K562 (cell line): ENCODE measurements around the gene PPT1. TPM values are rescaled to one million over a fixed set of nuclear protein-coding genes. Genes with fewer than 3 reads are reported as not detected.

Experiments
- ATF7 ChIP-seq: fragments of 450-650 bp; IDR thresholded peaks from 2 replicates; pipeline ENCODE4 v1.7.1; 2014; ENCODE audit warnings: mild to moderate bottlenecking, moderate library complexity
- CREM ChIP-seq: IDR thresholded peaks from 2 replicates; pipeline ENCODE4 v1.6.1; 2014; ENCODE audit warnings: antibody characterized with exemption, low read depth
- CTBP1 ChIP-seq: fragments of 450-650 bp; IDR thresholded peaks from 2 replicates; pipeline ENCODE4 v1.6.1; 2016; ENCODE audit warnings: borderline replicate concordance
- DMBX1 ChIP-seq: fragments of 250-450 bp; sonication (Bioruptor Pico); IDR thresholded peaks from 2 replicates; pipeline ENCODE4 v1.8.0; 2022; ENCODE audit warnings: inconsistent platforms, mild to moderate bottlenecking, moderate library complexity, borderline replicate concordance
- ESRRA ChIP-seq: fragments of 450-650 bp; IDR thresholded peaks from 2 replicates; pipeline ENCODE4 v1.6.1; 2014; ENCODE audit warnings: low read depth, mild to moderate bottlenecking, moderate library complexity, borderline replicate concordance
- ETV5 ChIP-seq: sonication (generic); formaldehyde crosslinking; IDR thresholded peaks from 2 replicates; pipeline ENCODE4 v1.4.0; 2020; ENCODE audit warnings: low read depth, mild to moderate bottlenecking, missing genetic modification reagents
- FOSL1 ChIP-seq: fragments of 200-800 bp; sonication (Bioruptor generic); conservative IDR thresholded peaks from 2 replicates; pipeline ENCODE4 v1.6.1; 2016; ENCODE audit warnings: missing genetic modification characterization, missing compliant biosample characterization
- FOXA3 ChIP-seq, 2 experiments: fragments of 450-650 bp in 1 of 2; sonication (generic) in 1 of 2; formaldehyde crosslinking; IDR thresholded peaks in 1 of 2; conservative IDR thresholded peaks in 1 of 2; 2 replicates each; pipeline versions ENCODE4 v1.4.0 to v1.8.0; 2020 to 2022; ENCODE audit warnings: mild to moderate bottlenecking in 2 of 2, missing genetic modification reagents in 1 of 2
- HDAC1 ChIP-seq, 2 experiments: fragments of 450-650 bp; IDR thresholded peaks; 2 replicates each; pipeline ENCODE4 v1.6.1; 2016 to 2017; ENCODE audit warnings: inconsistent platforms in 1 of 2, mild to moderate bottlenecking in 1 of 2, moderate library complexity in 1 of 2
- HDAC3 ChIP-seq: fragments of 450-650 bp; IDR thresholded peaks from 2 replicates; pipeline ENCODE4 v1.6.1; 2018; ENCODE audit warnings: borderline replicate concordance, mild to moderate bottlenecking, moderate library complexity; ENCODE audit not compliant: partially characterized antibody
- LEF1 ChIP-seq: fragments of 450-650 bp; IDR thresholded peaks from 2 replicates; pipeline ENCODE4 v1.6.1; 2016; ENCODE audit warnings: mild to moderate bottlenecking
- MAFK ChIP-seq: IDR thresholded peaks from 2 replicates; pipeline ENCODE4 v1.6.1; 2011; ENCODE audit warnings: low read length, improper control_type of control experiment
- MYNN ChIP-seq, 2 experiments: sonication (generic); formaldehyde crosslinking in 1 of 2; IDR thresholded peaks; 2 replicates each; pipeline versions ENCODE4 v1.5.0 to v1.6.1; 2016 to 2020; ENCODE audit warnings: antibody characterized with exemption in 1 of 2, missing genetic modification reagents in 1 of 2
- PML ChIP-seq: IDR thresholded peaks from 2 replicates; pipeline ENCODE4 v1.6.1; 2012; ENCODE audit warnings: low read length, inconsistent platforms
- RCOR1 ChIP-seq, 2 experiments: IDR thresholded peaks; 2 replicates each; pipeline ENCODE4 v1.6.1; 2012; ENCODE audit warnings: low read depth in 2 of 2, low read length in 2 of 2, borderline replicate concordance in 1 of 2, improper control_type of control experiment in 1 of 2
- SMARCE1 ChIP-seq: fragments of 450-650 bp; IDR thresholded peaks from 2 replicates; pipeline ENCODE4 v1.7.1; 2016; ENCODE audit warnings: mild to moderate bottlenecking
- SOX6 ChIP-seq: fragments of 450-650 bp; IDR thresholded peaks from 2 replicates; pipeline ENCODE4 v1.6.1; 2014; ENCODE audit warnings: mild to moderate bottlenecking
- ZEB2 ChIP-seq: fragments of 450-650 bp; IDR thresholded peaks from 2 replicates; pipeline ENCODE4 v1.6.1; 2016
- ZFP36 ChIP-seq: fragments of 150-350 bp; IDR thresholded peaks from 2 replicates; pipeline ENCODE4 v1.6.1; 2018; ENCODE audit warnings: low read length, low read depth; ENCODE audit not compliant: partially characterized antibody
- polyA plus RNA-seq, 8 experiments: library from polyadenylated mRNA; depleted of rRNA in 4 of 8; stranded (reverse) in 5 of 8; unstranded in 3 of 8; fragments of >200 nt; fragmentation: Nextera tagmentation in 2 of 8; fragmentation: Illumina TruSeq in 1 of 8; extraction: Ambion mirVana in 2 of 8; extraction: Trizol in 1 of 8; gene quantifications; 2 replicates each; pipeline versions ENCODE4 v1.2.1 to v1.2.3, GENCODE V29; 2011 to 2014; ENCODE audit warnings: inconsistent platforms in 1 of 8, missing spikeins in 1 of 8
- total RNA-seq, 7 experiments: library from RNA; depleted of rRNA in 6 of 7; stranded (reverse); fragments of >200 nt in 6 of 7; fragmentation: Illumina TruSeq in 2 of 7; extraction: Trizol in 2 of 7; gene quantifications; 2 replicates each; pipeline versions ENCODE4 v1.2.1 to v1.2.3, GENCODE V29; 2011 to 2021; ENCODE audit warnings: low replicate concordance in 1 of 7
- TF ChIP-seq, protein P1 (sequence below): sonication (generic); formaldehyde crosslinking; IDR thresholded peaks from 2 replicates; pipeline ENCODE4 v1.8.1; 2023; ENCODE audit warnings: mild to moderate bottlenecking, missing genetic modification reagents
- TF ChIP-seq, protein P2 (sequence below): fragments of 250-450 bp; sonication (Bioruptor Pico); IDR thresholded peaks from 2 replicates; pipeline ENCODE4 v1.5.0; 2021; ENCODE audit warnings: mild to moderate bottlenecking, borderline replicate concordance
- TF ChIP-seq, protein P3 (sequence below): fragments of 250-450 bp; sonication (Bioruptor Pico); IDR thresholded peaks from 2 replicates; pipeline ENCODE4 v1.8.0; 2021; ENCODE audit warnings: moderate library complexity, mild to moderate bottlenecking, inconsistent platforms

Gene PPT1
- total and polyA plus RNA-seq, 9 of the 15 experiments (the other 6 are each of a cell fraction or from before 2014, with no cell fraction given): 72.2 to 285 (median 143) TPM

GRCh38 chr1:40036574-40036973 is 60.5 kb downstream of the PPT1 start (continued):
- TF ChIP-seq HDAC3: peak; percentile 33
- peak; percentile 15; the same call in 1 of the 2 replicates for TF ChIP-seq MAFK
- peak; percentile 68; the same call in 1 of the 2 replicates for TF ChIP-seq CTBP1
- TF ChIP-seq FOSL1 (tag): peak; percentile 81
- peak; percentile 25; the same call in 1 of the 2 replicates for TF ChIP-seq ESRRA
- peak; percentile 31; the same call in 1 of the 2 replicates for TF ChIP-seq ZEB2
- TF ChIP-seq, protein P1, sequence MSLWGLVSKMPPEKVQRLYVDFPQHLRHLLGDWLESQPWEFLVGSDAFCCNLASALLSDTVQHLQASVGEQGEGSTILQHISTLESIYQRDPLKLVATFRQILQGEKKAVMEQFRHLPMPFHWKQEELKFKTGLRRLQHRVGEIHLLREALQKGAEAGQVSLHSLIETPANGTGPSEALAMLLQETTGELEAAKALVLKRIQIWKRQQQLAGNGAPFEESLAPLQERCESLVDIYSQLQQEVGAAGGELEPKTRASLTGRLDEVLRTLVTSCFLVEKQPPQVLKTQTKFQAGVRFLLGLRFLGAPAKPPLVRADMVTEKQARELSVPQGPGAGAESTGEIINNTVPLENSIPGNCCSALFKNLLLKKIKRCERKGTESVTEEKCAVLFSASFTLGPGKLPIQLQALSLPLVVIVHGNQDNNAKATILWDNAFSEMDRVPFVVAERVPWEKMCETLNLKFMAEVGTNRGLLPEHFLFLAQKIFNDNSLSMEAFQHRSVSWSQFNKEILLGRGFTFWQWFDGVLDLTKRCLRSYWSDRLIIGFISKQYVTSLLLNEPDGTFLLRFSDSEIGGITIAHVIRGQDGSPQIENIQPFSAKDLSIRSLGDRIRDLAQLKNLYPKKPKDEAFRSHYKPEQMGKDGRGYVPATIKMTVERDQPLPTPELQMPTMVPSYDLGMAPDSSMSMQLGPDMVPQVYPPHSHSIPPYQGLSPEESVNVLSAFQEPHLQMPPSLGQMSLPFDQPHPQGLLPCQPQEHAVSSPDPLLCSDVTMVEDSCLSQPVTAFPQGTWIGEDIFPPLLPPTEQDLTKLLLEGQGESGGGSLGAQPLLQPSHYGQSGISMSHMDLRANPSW (CRISPR knock-in tag): 0 out of 2 replicates have a peak, but pooled peaks have one; percentile 38
- peak; percentile 41; the same call in 1 of the 2 replicates for TF ChIP-seq ATF7
- TF ChIP-seq ZFP36: peak; percentile 33
- peak in 1 of 2 experiments; percentile 66; a peak in 1 of 4 replicates for TF ChIP-seq HDAC1 (IDR thresholded peaks at IDR 0.05)
- 0 out of 2 replicates have a peak, but pooled peaks have one; percentile 38 for TF ChIP-seq ETV5 (CRISPR knock-in tag)
- TF ChIP-seq FOXA3 (CRISPR knock-in tag; conservative IDR thresholded peaks at IDR 0.05 in 1 of 2, IDR thresholded peaks at IDR 0.05 in 1 of 2): peak in 1 of 2 experiments; percentile 24; a peak in 1 of 4 replicates
- peak; percentile 71 for TF ChIP-seq PML
- TF ChIP-seq, protein P2, sequence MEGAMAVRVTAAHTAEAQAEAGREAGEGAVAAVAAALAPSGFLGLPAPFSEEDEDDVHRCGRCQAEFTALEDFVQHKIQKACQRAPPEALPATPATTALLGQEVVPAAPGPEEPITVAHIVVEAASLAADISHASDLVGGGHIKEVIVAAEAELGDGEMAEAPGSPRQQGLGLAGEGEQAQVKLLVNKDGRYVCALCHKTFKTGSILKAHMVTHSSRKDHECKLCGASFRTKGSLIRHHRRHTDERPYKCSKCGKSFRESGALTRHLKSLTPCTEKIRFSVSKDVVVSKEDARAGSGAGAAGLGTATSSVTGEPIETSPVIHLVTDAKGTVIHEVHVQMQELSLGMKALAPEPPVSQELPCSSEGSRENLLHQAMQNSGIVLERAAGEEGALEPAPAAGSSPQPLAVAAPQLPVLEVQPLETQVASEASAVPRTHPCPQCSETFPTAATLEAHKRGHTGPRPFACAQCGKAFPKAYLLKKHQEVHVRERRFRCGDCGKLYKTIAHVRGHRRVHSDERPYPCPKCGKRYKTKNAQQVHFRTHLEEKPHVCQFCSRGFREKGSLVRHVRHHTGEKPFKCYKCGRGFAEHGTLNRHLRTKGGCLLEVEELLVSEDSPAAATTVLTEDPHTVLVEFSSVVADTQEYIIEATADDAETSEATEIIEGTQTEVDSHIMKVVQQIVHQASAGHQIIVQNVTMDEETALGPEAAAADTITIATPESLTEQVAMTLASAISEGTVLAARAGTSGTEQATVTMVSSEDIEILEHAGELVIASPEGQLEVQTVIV (CRISPR knock-in tag): no peak
- TF ChIP-seq, protein P3, sequence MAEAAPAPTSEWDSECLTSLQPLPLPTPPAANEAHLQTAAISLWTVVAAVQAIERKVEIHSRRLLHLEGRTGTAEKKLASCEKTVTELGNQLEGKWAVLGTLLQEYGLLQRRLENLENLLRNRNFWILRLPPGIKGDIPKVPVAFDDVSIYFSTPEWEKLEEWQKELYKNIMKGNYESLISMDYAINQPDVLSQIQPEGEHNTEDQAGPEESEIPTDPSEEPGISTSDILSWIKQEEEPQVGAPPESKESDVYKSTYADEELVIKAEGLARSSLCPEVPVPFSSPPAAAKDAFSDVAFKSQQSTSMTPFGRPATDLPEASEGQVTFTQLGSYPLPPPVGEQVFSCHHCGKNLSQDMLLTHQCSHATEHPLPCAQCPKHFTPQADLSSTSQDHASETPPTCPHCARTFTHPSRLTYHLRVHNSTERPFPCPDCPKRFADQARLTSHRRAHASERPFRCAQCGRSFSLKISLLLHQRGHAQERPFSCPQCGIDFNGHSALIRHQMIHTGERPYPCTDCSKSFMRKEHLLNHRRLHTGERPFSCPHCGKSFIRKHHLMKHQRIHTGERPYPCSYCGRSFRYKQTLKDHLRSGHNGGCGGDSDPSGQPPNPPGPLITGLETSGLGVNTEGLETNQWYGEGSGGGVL: no peak
- TF ChIP-seq SOX6: peak; percentile 54
- peak; percentile 85 for TF ChIP-seq SMARCE1
- TF ChIP-seq LEF1: peak; percentile 57; the same call in 1 of the 2 replicates
- peak in 1 of 2 experiments; percentile 76; a peak in 2 of 4 replicates for TF ChIP-seq RCOR1 (IDR thresholded peaks at IDR 0.05; ENCODE audit: borderline replicate concordance in 1 of 2, low read depth in 2 of 2, low read length in 2 of 2)
- peak; percentile 60 for TF ChIP-seq CREM
- TF ChIP-seq DMBX1 (CRISPR knock-in tag): peak; percentile 65
- TF ChIP-seq MYNN (IDR thresholded peaks at IDR 0.05): peak; percentile 72; the same call in 1 of the 2 replicates
- no peak for TF ChIP-seq MYNN (CRISPR knock-in tag; IDR thresholded peaks at IDR 0.05)
